Stomach (tissue), 4 donors: ENCODE results near the gene PTGS1.

Experiments used
- EP300 ChIP-seq: sonication (generic); formaldehyde crosslinking; IDR thresholded peaks from one replicate; pipeline ENCODE4 v1.6.1; 2017; ENCODE audit warnings: antibody characterized with exemption
- POLR2A ChIP-seq, 4 donors: fragments of 450-650 bp; IDR thresholded peaks; one replicate each; pipeline ENCODE4 v1.6.1; 2016; ENCODE audit warnings: antibody characterized with exemption in 4 of 4, control low read depth in 2 of 4, mild to moderate bottlenecking in 1 of 4, moderate library complexity in 1 of 4
- POLR2AphosphoS5 ChIP-seq, 3 donors: sonication (generic); formaldehyde crosslinking; IDR thresholded peaks; one replicate each; pipeline ENCODE4 v1.6.1; 2016; ENCODE audit warnings: antibody characterized with exemption in 3 of 3
- TF ChIP-seq, protein P1 (sequence below), 7 experiments: fragments of 450-650 bp in 4 of 7; fragments of 200-600 bp in 3 of 7; sonication (generic) in 3 of 7; IDR thresholded peaks; one replicate each; pipeline ENCODE4 v1.5.1; 2016 to 2019; ENCODE audit warnings: antibody characterized with exemption in 7 of 7, control low read depth in 2 of 7, mild to moderate bottlenecking in 1 of 7

DNA sequence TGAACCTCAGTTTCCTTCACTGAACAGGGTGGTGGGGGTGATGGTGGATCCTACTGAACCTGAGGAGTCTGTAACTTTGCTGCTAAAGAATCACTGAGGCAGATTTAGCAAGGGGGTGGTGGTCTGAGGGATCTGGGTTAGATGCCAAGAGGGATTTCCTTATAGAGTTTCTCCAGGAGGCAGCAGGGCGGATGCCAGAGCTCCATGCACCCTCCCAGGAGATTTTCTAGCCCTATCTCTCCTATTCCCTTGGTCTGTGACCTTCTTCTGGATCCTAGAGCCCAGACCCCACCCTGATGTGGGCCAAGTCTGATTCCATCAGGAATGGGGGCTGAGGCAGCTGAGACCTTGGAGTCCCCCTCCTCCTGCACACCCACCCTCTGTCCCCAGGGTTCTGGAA is 6.0 kb downstream of the PTGS1 start:
- TF ChIP-seq POLR2AphosphoS5 (IDR thresholded peaks at IDR 0.05) = no peak
- TF ChIP-seq, protein P1, sequence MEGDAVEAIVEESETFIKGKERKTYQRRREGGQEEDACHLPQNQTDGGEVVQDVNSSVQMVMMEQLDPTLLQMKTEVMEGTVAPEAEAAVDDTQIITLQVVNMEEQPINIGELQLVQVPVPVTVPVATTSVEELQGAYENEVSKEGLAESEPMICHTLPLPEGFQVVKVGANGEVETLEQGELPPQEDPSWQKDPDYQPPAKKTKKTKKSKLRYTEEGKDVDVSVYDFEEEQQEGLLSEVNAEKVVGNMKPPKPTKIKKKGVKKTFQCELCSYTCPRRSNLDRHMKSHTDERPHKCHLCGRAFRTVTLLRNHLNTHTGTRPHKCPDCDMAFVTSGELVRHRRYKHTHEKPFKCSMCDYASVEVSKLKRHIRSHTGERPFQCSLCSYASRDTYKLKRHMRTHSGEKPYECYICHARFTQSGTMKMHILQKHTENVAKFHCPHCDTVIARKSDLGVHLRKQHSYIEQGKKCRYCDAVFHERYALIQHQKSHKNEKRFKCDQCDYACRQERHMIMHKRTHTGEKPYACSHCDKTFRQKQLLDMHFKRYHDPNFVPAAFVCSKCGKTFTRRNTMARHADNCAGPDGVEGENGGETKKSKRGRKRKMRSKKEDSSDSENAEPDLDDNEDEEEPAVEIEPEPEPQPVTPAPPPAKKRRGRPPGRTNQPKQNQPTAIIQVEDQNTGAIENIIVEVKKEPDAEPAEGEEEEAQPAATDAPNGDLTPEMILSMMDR (IDR thresholded peaks at IDR 0.05) = no peak
- no peak for TF ChIP-seq POLR2A (IDR thresholded peaks at IDR 0.05)
- no peak for TF ChIP-seq EP300
